Lower leg skin (tissue), 3 donors: ENCODE data around the gene PPIA.

Experiments used
- POLR2A ChIP-seq, 2 donors: fragments of 450-650 bp; IDR thresholded peaks; one replicate each; pipeline ENCODE4 v1.6.1; 2016 to 2017; ENCODE audit warnings: antibody characterized with exemption in 2 of 2, mild to moderate bottlenecking in 1 of 2, moderate library complexity in 1 of 2
- TF ChIP-seq, protein P1 (sequence below), 3 donors: fragments of 450-650 bp; IDR thresholded peaks; one replicate each; pipeline ENCODE4 v1.5.1; 2016; ENCODE audit warnings: antibody characterized with exemption in 3 of 3, mild to moderate bottlenecking in 3 of 3, moderate library complexity in 2 of 3

DNA sequence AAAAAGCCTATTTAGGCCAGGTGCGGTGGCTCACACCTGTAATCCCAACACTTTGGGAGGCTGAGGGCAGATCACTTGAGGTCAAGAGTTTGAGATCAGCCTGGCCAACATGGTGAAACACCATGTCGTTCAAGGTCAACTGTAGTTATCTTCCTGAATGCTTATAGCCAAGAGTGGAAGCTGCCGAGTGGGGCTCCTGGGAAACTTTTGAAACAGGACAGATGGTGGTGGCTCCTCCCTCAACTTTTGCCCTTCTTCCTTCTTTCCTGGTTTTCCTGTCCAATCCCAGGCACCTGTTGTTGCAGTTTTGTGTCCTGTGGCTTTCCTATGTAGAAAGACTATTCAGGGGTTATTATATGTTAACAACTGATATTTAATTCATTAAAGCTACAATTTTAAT is 8.7 kb upstream of the PPIA start:
- TF ChIP-seq, protein P1, sequence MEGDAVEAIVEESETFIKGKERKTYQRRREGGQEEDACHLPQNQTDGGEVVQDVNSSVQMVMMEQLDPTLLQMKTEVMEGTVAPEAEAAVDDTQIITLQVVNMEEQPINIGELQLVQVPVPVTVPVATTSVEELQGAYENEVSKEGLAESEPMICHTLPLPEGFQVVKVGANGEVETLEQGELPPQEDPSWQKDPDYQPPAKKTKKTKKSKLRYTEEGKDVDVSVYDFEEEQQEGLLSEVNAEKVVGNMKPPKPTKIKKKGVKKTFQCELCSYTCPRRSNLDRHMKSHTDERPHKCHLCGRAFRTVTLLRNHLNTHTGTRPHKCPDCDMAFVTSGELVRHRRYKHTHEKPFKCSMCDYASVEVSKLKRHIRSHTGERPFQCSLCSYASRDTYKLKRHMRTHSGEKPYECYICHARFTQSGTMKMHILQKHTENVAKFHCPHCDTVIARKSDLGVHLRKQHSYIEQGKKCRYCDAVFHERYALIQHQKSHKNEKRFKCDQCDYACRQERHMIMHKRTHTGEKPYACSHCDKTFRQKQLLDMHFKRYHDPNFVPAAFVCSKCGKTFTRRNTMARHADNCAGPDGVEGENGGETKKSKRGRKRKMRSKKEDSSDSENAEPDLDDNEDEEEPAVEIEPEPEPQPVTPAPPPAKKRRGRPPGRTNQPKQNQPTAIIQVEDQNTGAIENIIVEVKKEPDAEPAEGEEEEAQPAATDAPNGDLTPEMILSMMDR (IDR thresholded peaks at IDR 0.05), result no peak
- TF ChIP-seq POLR2A (IDR thresholded peaks at IDR 0.05), result no peak
